ENCODE data around the gene SCN5A.

- TF ChIP-seq CTCF (IDR thresholded peaks at IDR 0.05; ENCODE audit: insufficient read depth, low read depth, low read length) (no peak), EZH2 (IDR thresholded peaks at IDR 0.05; ENCODE audit: insufficient read depth, low read length) (no peak)
Measured at GRCh38 chr3:38605981-38606380, 43.5 kb downstream of the SCN5A start.
